Skin epidermis (tissue), 12 donors: ENCODE measurements around the gene PLXNC1.

Source experiments
- H3K27ac ChIP-seq, 21 experiments: fragments of 200-600 bp; sonication (generic) in 11 of 21; one replicate each; pipeline ENCODE4 v1.5.0; 2020; ENCODE audit warnings: mild to moderate bottlenecking in 3 of 21, inconsistent platforms in 2 of 21, moderate library complexity in 2 of 21
- H3K4me3 ChIP-seq, 7 experiments: fragments of 200-600 bp; sonication (generic) in 2 of 7; one replicate each; pipeline ENCODE4 v1.5.0; 2020; ENCODE audit warnings: inconsistent platforms in 2 of 7, mild to moderate bottlenecking in 2 of 7, moderate library complexity in 1 of 7

The PLXNC1 gene

DNA sequence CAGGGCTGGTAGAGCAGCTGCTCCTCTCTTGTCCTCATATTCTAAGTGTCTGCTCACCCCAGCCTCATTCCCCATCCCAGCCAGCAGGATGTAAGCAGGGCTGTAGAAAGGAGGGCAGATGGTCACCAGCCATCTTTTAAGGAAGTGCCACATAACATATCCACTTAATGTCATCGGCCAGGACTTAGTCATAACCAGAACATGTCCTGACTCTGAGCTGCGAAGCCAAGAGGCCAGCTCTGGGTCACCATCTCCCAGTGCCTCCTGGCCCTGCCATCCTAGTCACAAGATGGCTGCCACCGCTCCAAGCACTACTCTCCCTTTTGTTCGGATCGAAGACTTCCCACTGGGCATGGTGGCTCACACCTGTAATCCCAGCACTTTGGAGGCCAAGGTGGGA is 123.9 kb downstream of the PLXNC1 start:
- no peak overlapping the region for H3K4me3 ChIP-seq

DNA sequence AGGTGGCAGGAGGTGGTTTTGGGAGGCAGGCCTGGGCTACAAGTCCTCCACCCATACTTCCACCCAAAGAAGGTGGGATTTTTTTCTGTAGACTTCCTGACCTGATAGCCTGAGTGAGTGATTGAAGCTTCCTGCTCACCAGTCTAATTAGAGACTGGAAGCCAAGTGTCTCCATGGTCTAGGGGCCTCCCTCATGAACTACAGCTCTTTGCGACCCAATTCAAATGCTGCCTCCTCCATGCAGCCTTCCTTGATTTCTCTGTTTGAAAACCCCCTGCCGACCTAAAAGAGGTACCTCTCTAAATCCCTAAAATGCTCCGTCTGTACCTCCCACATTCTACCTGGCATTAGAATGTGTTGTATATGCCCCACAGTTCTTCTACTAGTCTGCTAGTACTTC is 124.9 kb downstream of the PLXNC1 start:
- no peak overlapping the region for H3K27ac ChIP-seq
- no peak overlapping the region for H3K4me3 ChIP-seq

More for the DNA sequence above, 123.9 kb downstream of the PLXNC1 start:
- H3K27ac ChIP-seq, result no peak overlapping the region

DNA sequence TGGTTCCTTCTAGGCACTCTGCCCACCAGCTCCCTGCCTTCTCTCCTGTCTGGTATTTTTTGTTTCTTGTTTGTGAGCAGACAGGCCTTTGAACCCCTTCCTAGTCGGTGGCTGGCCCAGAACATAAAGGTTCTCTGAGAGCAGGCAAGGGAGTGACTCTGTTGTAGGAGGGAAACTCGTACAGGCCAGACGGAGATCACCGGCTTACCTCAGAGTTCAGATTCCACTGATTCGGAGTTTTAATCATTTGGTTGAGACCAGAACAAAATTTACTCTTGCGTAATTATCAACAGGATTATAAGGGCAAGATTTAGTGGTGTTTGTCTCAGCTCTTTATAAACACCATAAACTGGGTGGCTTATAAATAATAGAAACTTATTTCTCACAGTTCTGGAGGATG is 128.3 kb downstream of the PLXNC1 start:
- no peak overlapping the region for H3K4me3 ChIP-seq
- H3K27ac ChIP-seq, result no peak overlapping the region

DNA sequence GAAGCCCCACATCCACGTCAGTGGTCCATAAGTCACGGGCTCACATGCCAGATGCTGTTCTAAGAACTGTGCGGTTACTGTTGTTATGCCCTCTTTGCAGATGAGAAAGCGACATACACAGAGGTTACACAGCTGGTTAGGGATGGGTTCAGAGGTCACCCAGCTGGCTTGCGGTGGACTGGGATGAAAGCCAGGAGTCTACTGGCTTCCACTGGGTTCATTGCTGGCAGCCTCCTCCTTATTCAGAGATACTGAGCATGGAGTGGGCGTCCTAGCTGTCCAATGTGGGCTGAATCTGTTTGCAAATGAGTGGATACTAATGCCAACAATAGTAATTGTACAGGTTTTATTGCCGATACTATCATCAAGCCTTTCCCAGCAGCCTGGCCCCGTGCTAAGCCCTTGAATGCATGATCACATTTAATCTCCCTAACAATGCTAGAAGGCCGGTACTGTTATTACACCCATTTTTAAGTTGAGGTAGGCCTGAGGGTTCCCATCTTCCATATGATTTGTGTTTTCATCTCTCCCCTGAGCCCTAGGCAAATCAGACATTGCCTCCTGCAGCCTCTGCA is 129.1 kb downstream of the PLXNC1 start:
- no peak overlapping the region for H3K27ac ChIP-seq
- no peak overlapping the region for H3K4me3 ChIP-seq

DNA sequence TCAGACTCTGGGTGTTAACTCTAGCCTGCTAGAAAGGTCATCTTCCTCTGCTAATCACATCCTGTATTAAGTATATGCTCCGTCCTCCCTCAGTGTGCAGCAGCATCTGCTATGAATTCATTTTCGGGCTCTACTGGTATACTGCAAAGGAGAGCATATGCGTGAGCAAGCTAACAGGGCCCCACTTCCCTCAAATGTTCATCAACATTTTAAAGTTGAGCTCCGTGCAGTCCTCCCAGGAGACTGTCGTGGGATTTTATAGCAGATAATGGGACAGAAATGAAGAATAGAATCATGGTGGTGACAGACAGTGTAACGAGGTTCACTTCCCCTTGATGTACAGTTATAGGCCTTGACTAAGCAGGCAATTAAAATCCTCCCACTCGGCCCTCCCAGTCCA is 131.7 kb downstream of the PLXNC1 start:
- Histone ChIP-seq H3K4me3 (no peak overlapping the region), H3K27ac (no peak overlapping the region)

DNA sequence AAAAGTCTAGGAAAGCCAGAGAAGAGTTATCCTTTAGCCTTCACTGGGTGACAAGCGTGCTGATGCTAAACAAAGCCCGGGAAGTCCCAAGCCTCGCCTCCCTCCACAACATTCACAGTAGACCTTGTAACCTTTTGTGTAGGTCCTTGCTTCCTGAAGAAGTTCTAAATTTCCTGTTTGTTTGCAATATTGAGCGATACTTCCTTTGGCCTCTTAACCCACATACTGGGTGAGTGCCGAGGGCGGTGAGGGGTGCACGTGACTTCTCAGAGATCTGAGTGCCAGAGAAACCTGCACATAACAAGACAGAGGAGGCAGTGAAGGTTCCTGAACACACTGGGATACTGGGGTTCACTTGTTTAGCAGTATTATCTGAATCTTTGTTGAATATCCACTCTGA is 134.3 kb downstream of the PLXNC1 start:
- H3K4me3 ChIP-seq, result no peak overlapping the region
- H3K27ac ChIP-seq, result peak overlapping the region in 6 of 21 experiments; percentile 24 to 70 (median 56)

DNA sequence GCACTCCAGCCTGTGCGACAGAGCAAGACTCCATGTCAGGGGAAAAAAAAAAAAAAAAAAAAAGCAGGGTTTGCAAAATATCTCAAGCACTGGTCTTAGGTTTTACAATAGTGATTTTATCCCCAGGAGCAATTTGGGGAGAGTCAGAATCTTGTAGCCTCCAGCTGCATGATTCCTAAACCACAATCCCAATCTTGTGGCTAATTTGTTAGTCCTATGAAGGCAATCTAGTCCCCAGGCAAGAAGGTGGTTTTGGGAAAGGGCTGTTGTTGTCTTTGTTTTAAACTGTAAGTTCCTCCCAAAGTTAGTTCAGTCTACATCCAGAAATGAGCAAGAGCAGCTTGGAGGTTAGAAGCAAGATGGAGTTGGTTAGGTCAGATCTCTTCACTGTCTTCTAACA is 135.7 kb downstream of the PLXNC1 start:
- no peak overlapping the region for H3K4me3 ChIP-seq
- no peak overlapping the region for H3K27ac ChIP-seq

DNA sequence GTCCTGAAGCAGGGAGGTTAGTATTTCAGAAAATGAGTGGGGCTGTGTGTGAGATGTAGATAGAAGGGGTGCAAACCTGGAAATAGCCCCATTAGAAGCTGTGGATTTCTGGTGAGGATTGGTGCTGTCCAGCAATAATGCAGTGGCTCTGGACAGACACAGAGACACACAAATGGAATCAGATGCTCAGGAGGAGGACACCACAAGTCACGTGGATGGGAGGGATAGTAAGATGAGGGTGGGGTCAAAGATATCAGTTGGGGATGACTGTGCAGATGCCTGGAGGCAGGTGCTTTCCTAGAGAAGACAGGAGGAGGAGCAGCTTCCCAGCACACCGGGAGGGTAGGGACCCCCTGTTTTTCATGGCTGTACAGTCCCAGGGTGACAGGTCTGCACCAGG is 136.5 kb downstream of the PLXNC1 start:
- Histone ChIP-seq H3K4me3 (no peak overlapping the region), H3K27ac (no peak overlapping the region)

DNA sequence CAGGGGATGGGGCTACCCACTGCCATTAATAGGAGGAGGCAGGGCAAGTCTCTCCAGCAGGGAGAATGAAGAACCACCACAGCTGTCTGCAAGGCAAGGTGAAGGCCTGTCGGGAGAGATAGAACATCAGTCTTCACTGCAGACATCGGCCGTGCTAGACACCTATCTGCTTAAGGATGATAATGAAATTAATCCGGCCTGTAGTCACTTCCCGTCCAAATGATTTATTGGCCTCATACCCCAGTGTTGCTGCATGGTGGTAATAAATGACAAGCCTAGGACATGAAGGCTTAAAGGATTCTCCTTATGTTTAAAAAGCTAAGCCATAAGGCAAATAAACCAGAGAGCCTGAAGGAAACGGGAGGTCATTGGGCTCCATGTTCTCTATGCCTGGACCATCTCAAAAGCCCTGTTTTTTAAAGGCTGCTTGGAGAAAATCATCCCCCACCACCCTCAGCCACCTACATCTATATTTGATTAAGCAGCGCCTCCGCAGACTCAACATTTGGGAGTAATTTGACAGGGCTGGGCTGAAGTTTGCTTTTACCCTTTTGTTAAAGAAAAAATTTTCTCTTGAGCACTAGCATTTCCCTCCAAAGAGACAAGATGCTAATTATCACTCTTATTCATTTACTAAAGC is 137.7 kb downstream of the PLXNC1 start:
- Histone ChIP-seq H3K4me3 (no peak overlapping the region), H3K27ac (no peak overlapping the region)

DNA sequence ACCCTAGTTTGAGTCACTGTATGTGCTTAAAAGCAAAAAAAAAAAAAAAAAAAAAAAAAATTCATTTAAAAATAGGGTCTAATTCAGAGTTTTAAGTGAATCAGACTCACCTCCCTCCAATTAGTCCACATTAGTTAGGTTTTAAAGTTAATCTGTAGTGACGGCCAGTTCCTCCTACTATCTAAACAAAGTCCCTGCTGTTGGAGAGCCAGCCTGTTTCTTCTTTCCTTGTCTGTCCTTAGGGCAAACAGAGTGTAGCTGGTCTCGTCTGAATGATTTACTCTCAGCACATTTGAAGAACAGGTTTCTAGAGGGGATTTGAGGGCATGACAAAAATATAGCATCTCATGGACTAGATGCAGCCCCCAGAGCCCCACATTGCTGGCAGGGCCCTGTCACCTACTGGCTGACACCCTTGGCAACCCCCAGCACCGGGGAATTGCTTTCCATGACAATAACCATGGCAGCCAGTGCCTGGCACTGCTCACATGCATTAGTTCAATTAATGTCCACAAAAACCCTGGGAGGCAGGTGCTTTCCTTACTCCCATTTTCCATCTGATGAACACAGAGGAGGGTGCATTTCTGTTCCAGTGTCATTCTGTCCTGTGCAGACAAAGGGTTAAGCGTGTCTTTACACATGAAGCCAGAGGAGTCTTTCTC is 138.3 kb downstream of the PLXNC1 start:
- H3K4me3 ChIP-seq, result no peak overlapping the region
- no peak overlapping the region for H3K27ac ChIP-seq

DNA sequence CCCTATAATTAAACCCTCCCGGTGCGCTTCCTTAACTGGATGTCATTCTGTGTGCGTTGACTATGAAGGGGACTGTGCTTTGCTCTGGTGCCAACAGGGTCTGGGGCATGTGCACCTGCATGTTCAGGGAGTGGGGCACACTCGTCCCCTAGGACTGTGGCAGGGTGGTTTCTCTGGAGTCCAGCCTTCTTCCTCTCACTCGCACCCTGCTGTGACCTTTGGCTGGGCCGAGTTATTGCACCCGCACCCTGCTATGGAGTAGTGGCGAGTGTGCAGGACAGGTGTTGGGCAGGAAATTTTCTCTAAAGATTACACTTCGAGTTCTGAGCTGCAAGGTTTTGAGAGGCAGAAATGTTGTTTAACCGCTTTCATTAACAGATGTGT is 138.9 kb downstream of the PLXNC1 start:
- H3K4me3 ChIP-seq, result no peak overlapping the region
- H3K27ac ChIP-seq, result no peak overlapping the region

DNA sequence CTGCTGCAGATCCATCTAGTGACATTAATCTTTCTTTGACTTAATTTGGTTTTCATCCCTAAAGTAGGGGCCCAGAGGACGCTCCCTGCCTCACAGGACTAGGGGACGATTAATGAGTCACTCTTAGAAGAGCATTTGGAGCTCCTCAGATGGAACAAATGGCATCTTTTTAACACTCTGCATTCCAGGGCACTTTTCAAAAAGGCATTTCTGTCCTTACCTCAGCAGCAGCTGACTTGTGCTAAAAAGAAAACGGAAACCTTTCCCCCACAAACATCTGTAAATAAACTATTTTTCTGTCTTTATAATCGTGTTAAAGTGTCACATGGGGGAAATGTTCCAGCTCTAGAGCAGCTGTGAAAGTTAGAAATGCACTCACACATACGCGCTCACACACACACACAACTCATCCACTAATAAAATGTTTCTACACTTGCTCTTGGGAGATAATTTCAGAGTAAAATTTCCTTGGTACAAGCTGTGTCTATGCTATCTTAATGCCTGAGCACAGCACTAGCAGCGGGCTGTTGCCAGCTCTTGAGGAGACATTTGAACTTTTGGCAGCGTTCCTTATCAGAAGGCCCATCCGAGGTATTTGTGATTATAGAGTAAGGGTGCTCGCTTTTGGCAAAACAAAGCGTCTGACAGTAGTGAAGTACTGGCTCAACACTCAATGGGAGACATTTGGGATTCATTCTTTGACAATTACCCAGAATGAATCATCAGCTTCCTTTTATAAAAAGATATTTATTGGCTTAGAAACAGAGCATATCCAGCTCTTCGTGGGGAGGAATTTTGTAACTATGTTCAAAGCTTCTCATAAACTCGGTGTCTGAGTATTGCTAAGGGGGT is 141.3 kb downstream of the PLXNC1 start:
- Histone ChIP-seq H3K27ac (peak overlapping the region in 7 of 21 experiments; percentile 10 to 54 (median 39)), H3K4me3 (no peak overlapping the region)

DNA sequence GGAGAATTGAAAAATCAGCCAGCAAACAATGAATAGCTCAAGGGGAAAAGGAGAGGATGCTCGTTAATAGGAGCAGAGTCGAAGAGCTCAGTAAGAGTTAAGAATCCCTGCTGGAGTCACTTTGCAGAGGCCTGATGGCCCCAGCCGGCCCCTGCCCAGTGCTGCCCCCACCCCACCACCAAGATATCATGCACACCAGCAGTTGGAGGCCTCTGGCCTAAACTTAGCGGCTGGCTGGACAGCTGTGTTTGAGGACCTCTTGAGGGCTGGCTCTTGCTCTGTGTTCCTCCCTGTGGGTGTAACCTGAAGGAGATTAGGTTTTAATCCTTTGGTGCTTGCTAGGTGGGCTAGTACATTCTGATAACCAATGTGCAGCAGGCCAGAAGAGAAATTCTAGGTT is 142.0 kb downstream of the PLXNC1 start:
- H3K27ac ChIP-seq, result peak overlapping the region in 7 of 21 experiments; percentile 18 to 66 (median 52)

DNA sequence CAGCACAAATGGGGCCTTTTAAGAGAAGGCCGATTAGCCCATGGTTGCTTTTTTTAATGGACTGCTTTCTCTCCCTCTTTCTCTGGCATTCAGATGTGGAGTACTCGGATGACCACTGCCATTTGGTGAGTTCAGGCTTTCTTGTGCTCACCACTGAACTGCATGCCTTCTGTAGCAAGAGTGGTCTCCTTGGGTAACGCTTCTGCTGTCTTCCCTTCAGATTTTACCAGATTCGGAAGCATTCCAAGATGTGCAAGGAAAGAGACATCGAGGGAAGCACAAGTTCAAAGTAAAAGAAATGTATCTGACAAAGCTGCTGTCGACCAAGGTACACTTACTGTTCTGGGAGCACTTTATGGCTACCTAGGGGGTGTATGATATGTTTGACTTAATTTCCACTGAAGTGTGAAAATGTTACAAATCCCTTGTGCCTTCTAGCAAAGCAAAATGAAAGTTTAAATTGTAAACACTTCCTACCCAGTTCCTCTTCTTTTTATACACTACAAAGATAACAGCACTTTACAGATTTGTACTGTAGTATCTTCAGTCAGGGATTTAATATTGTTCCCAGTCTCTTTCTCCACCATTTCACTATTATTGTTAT is 148.8 kb downstream of the PLXNC1 start:
- H3K4me3 ChIP-seq, result no peak overlapping the region
- no peak overlapping the region for H3K27ac ChIP-seq

More for the DNA sequence above, 142.0 kb downstream of the PLXNC1 start:
- H3K4me3 ChIP-seq, result no peak overlapping the region

DNA sequence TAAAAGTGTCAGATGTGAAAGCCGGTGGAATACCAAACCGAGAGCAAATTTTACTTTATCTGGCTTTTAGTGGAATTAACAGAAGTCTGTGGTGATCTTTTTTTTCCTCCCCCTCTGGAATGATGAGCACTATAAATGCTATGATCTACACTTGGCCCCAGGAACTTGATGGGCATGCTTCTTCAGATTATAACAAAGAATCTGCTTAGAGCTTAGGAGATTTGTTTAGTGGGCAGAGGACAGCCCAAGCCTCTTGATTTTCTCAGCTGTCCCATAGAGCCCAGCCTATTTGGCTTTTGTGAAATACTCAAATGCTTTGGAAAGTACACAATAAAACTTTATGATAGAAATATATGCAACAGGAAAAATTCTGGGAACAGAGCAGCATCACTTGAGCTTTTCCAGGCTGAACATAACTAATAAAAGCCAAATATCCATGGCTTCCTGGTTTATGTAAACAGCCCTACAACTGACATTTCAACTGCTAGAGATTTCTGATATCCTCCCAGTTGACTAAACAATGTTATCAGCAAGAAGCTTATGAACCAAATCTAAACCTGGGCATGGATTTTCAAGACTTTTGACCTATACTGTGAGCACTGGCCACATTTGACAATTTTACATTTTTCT is 149.6 kb downstream of the PLXNC1 start:
- H3K27ac ChIP-seq, result no peak overlapping the region
- no peak overlapping the region for H3K4me3 ChIP-seq

DNA sequence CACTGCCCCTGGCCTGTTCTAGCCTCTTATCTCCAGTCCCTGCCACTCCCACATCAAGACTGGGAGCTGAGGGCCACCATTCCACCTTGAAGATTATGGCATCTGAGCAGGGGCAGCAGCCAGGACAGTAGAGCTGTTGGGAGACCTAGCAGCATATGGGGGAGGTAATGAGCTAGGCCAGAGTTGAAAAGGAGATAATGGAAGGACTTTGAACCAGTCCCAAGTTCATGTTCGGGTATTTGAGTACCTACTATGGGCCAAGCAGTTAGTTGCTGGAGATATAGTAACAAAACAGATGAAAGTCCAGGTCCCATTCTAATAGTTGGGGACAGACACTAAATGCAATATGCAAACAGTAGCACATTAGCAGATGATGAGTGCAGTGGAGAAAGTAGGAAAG is 151.5 kb downstream of the PLXNC1 start:
- no peak overlapping the region for H3K27ac ChIP-seq
- no peak overlapping the region for H3K4me3 ChIP-seq

DNA sequence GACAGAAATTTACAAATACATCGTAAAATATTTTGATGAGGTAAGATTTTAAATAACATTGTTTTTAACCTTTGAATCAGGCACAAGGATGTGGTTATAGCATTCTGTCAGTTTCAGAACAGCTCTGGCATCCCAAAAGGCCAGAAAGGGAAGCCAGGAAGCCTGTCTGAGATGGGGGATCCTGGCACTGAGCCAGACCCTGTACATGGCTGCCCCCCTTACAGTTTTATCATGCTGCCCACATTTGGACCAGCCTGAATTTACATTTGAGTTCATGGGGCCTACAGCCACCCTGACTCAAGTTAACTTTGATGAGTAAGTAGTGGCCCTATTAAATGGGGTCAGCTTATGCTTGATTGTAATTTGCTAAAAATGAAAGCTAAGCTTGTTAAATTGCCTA is 155.6 kb downstream of the PLXNC1 start:
- no peak overlapping the region for H3K27ac ChIP-seq
- no peak overlapping the region for H3K4me3 ChIP-seq

DNA sequence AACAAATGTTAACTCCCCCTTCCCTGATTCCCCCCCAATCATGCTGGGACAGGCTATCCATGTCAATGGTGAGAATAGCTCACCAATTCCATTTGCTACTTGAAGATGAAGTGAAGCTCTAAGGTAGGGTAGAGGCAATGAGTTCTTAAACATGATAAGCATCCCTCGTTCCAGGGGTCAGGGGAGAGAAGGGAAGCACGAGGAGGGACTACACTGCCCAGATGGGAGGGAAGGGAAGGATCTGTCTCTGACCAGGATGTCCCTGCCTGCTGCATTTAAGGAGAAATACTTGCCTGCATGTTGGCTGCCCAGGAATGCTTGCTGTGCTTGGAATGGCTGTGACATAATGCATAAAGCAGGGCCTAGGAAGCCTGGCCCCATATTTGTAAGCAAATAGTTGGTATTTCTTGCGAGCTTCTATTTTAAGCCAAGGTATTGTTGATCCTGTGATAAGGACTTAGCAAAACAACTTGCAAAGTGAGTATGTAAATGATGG is 156.2 kb downstream of the PLXNC1 start:
- H3K27ac ChIP-seq, result no peak overlapping the region
- H3K4me3 ChIP-seq, result no peak overlapping the region

DNA sequence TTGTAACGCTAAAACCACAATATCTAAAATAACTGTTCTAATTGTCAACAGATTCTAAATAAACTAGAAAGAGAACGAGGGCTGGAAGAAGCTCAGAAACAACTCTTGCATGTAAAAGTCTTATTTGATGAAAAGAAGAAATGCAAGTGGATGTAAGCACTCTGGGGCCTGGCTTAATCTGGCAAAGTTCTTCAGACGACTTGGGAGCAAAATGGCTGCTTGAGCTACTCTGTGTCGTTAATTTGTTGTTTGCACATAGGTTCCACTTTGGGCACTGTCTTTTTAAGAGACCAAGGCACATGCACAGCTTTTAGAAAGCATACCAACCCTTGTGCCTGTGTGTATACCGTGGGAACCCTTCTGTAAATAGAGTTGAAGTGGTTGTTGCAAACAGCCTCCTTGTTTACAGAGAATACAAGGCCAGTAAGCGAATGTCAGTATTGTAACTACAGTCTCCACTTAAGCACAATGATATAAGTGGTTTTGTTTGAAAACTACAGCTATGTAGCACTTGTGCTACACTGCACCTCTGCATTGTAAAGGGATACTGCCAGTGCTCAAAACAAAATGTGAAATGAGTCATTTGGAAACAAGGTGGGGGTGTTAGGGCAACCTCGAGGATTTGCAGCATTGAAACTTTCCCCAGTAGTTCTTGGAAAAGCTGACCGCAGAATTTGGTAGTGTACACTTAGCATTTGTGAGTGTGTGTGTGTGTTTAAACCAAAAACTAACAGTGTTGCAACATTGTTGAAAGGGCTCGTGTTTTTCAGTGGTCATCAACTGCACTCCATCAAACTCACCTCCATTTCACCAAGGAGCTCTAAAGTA is 157.0 kb downstream of the PLXNC1 start:
- H3K27ac ChIP-seq, result peak overlapping the region in 1 of 21 experiments; percentile 23
- no peak overlapping the region for H3K4me3 ChIP-seq
